Kidney epithelial cell (primary cell): ENCODE results near the gene MRPL14. TPM values are rescaled to one million over a fixed set of nuclear protein-coding genes. Genes with fewer than 3 reads are reported as not detected.

Source experiments
- DNase-seq: peaks from one replicate; pipeline ENCODE4 v3.0.0-alpha.2; 2010; ENCODE audit warnings: low read depth
- H3K27me3 ChIP-seq: 2 replicates; pipeline ENCODE4 v1.6.0; 2011; ENCODE audit warnings: low read length; ENCODE audit not compliant: control insufficient read depth, insufficient read depth
- H3K36me3 ChIP-seq: 2 replicates; pipeline ENCODE4 v1.5.1; 2011; ENCODE audit warnings: low read length; ENCODE audit not compliant: control insufficient read depth, insufficient read depth
- H3K4me3 ChIP-seq: 2 replicates; pipeline ENCODE4 v1.5.1; 2011; ENCODE audit warnings: low read depth, mild to moderate bottlenecking, control low read depth, low read length
- CTCF ChIP-seq: IDR thresholded peaks from 2 replicates; pipeline ENCODE4 v1.5.1; 2011; ENCODE audit warnings: mild to moderate bottlenecking, moderate library complexity, low read length, control low read depth, inconsistent platforms; ENCODE audit not compliant: insufficient read depth, poor library complexity, severe bottlenecking
- total RNA-seq: library from RNA; depleted of rRNA; stranded (reverse); fragments of >200 nt; gene quantifications from 2 replicates; pipeline ENCODE4 v1.2.3, GENCODE V29; 2015

The MRPL14 gene
- total RNA-seq, 1 donor from 2014 or later: 98.5 TPM

GRCh38 chr6:44084231-44085014 is 42.8 kb downstream of the MRPL14 start:
- no peak for DNase-seq
- no peak overlapping the region for H3K4me3 ChIP-seq
- no peak for TF ChIP-seq CTCF

GRCh38 chr6:44082872-44083321 is 44.4 kb downstream of the MRPL14 start:
- no peaks in the 10 kb centered on the region for H3K36me3 ChIP-seq
- no peak overlapping the region for H3K4me3 ChIP-seq
- DNase-seq: no peak
- TF ChIP-seq CTCF: no peak
- no peaks in the 10 kb centered on the region for H3K27me3 ChIP-seq

More at GRCh38 chr6:44084231-44085014, 42.8 kb downstream of the MRPL14 start:
- Histone ChIP-seq H3K36me3 (no peaks in the 10 kb centered on the region), H3K27me3 (no peaks in the 10 kb centered on the region)

GRCh38 chr6:44081753-44082152 is 45.5 kb downstream of the MRPL14 start:
- no peak for TF ChIP-seq CTCF
- no peaks in the 10 kb centered on the region for H3K27me3 ChIP-seq
- H3K36me3 ChIP-seq: no peaks in the 10 kb centered on the region
- no peak for DNase-seq
- no peak overlapping the region for H3K4me3 ChIP-seq

GRCh38 chr6:44080561-44081521 is 46.4 kb downstream of the MRPL14 start:
- Histone ChIP-seq H3K27me3 (no peaks in the 10 kb centered on the region), H3K4me3 (no peak overlapping the region), H3K36me3 (no peaks in the 10 kb centered on the region)
- TF ChIP-seq CTCF: no peak
- DNase-seq: no peak

GRCh38 chr6:44079672-44080071 is 47.6 kb downstream of the MRPL14 start:
- no peak for DNase-seq
- no peak overlapping the region for H3K4me3 ChIP-seq
- TF ChIP-seq CTCF: no peak
- H3K27me3 ChIP-seq: no peaks in the 10 kb centered on the region
- H3K36me3 ChIP-seq: no peaks in the 10 kb centered on the region
